Pancreas (tissue), 10 donors: ENCODE measurements around the gene ADGRV1. TPM values are rescaled to one million over a fixed set of nuclear protein-coding genes. Genes with fewer than 3 reads are reported as not detected.

ENCODE experiments used
- ATAC-seq, 4 donors: fragments of 200-7000 bp; cut with Tn5 transposase; one replicate each; pipeline versions ENCODE4 v1.8.0 to v1.9.1; 2020; ENCODE audit warnings: mild to moderate bottlenecking in 4 of 4, moderate library complexity in 4 of 4
- DNase-seq, 6 donors: peaks; one replicate each; pipeline ENCODE4 v3.0.0-alpha.2; 2020
- FAIRE-seq: peaks from 2 replicates; lab custom pipeline; 2012; peaks lifted over from hg19 to GRCh38; lab: Jason Lieb, UNC
- H3K27ac ChIP-seq, 4 donors: fragments of 200-600 bp; sonication (generic); 1 replicate in 3 of 4; 2 replicates in 1 of 4; pipeline versions ENCODE4 v1.5.0 to v1.8.0; 2020
- H3K27me3 ChIP-seq, 4 donors: fragments of 200-600 bp; one replicate each; pipeline ENCODE4 v1.8.0; 2021
- H3K36me3 ChIP-seq, 3 donors: fragments of 200-600 bp; sonication (generic) in 1 of 3; one replicate each; pipeline versions ENCODE4 v1.5.0 to v1.8.0; 2020 to 2021
- H3K4me1 ChIP-seq, 3 donors: fragments of 200-600 bp; one replicate each; pipeline ENCODE4 v1.8.0; 2021
- H3K4me3 ChIP-seq, 4 donors: fragments of 200-600 bp; sonication (generic) in 2 of 4; one replicate each; pipeline versions ENCODE4 v1.5.0 to v1.8.0; 2020 to 2021
- H3K9me3 ChIP-seq, 4 donors: fragments of 200-600 bp; one replicate each; pipeline ENCODE4 v1.8.0; 2021
- CTCF ChIP-seq, 4 donors: fragments of 200-600 bp; sonication (generic) in 3 of 4; IDR thresholded peaks; one replicate each; pipeline versions ENCODE4 v1.5.0 to v1.8.0; 2021; ENCODE audit warnings: antibody characterized with exemption in 4 of 4
- WGBS, 2 donors: extraction: QIAGEN DNeasy Blood & Tissue Kit; methylation state at CpG; one replicate each; pipeline ENCODE4 v1.1.7; 2013; 5-methylcytosine and 5-hydroxymethylcytosine counted together
- intact Hi-C, 3 donors: fragments of 100-400 bp; cut with DNase I; formaldehyde crosslinking; loops; one replicate each; pipeline versions ENCODE4 v1.11.1 to v1.14.2; 2022
- polyA plus RNA-seq, 2 donors: library from polyadenylated mRNA; stranded (reverse); fragments of 200-250 nt; gene quantifications; one replicate each; pipeline ENCODE4 v1.2.3, GENCODE V29; 2013
- total RNA-seq, 6 donors: library from RNA; stranded (reverse); fragmentation: NEBNext Ultra II Directional in 4 of 6; extraction: Animal tissue kit (Norgen Biotek cat#: 25700) in 4 of 6; gene quantifications; one replicate each; pipeline versions ENCODE4 v1.2.1 to v1.2.4, GENCODE V29; 2021 to 2023
- donor health status: healthy with polysubstance abuse.
- donor health status: DM: no; HTN: no; CAD: no; lungs with moderate emphysema.
- donor health status: DM: no; HTN: no; CAD: no.
- donor health status: control.
- donor health status: control.
- donor health status: Bipolar disorder and iron deficiency.
- donor health status: DM: yes; HTN: yes; CAD: no.
- donor health status: DM: no; HTN: no; CAD: no.
- donor health status: DM: no; HTN: no; CAD: no.
- donor health status: DM: yes; HTN: yes; CAD: no.

Gene ADGRV1
- total and polyA plus RNA-seq, 8 donors, result 3.9 to 6.9 (median 5.4) TPM

- WGBS, 2 donors, result 43 to 55% methylated on average over 1 of the region's 1 CpG
- DNase-seq, result no peak
These were observed 610.3 kb downstream of the ADGRV1 start for GRCh38 chr5:91168859-91169258.

GRCh38 chr5:91170266-91170665 is 611.7 kb downstream of the ADGRV1 start:
- intact Hi-C loops, result no loop called here
- Histone ChIP-seq H3K4me3 (no peak overlapping the region), H3K36me3 (no peaks in the 10 kb centered on the region), H3K27me3 (no peaks in the 10 kb centered on the region), H3K4me1 (no peaks in the 10 kb centered on the region), H3K9me3 (no peaks in the 10 kb centered on the region), H3K27ac (no peak overlapping the region)
- no peak for DNase-seq
- 0% methylated on average over 1 of the region's 1 CpG for WGBS, 2 donors
- peak in 1 of 4 donors; percentile 52 for ATAC-seq
- no peak for FAIRE-seq
- no peak for TF ChIP-seq CTCF (IDR thresholded peaks at IDR 0.05)

More at GRCh38 chr5:91168859-91169258, 610.3 kb downstream of the ADGRV1 start:
- H3K27ac ChIP-seq, result no peak overlapping the region
- FAIRE-seq, result no peak
- no peak for TF ChIP-seq CTCF (IDR thresholded peaks at IDR 0.05)
- no peaks in the 10 kb centered on the region for H3K36me3 ChIP-seq
- ATAC-seq, result no peak
- H3K9me3 ChIP-seq, result no peaks in the 10 kb centered on the region
- intact Hi-C loops, result no loop called here
- no peaks in the 10 kb centered on the region for H3K27me3 ChIP-seq
- no peaks in the 10 kb centered on the region for H3K4me1 ChIP-seq
- no peak overlapping the region for H3K4me3 ChIP-seq

- Histone ChIP-seq H3K27me3 (no peaks in the 10 kb centered on the region), H3K27ac (no peak overlapping the region), H3K4me3 (no peak overlapping the region), H3K9me3 (no peaks in the 10 kb centered on the region), H3K36me3 (no peaks in the 10 kb centered on the region), H3K4me1 (peaks cover 0 to 9% (median 2%) of the 10 kb centered on the region in 3 donors)
- WGBS, 2 donors, result 63 to 69% methylated on average over 2 of the region's 2 CpGs
- intact Hi-C loops, result no loop called here
- DNase-seq, result no peak
- peak in 1 of 4 donors; percentile 44 for ATAC-seq
- no peak for TF ChIP-seq CTCF (IDR thresholded peaks at IDR 0.05)
- no peak for FAIRE-seq
These were observed 612.7 kb downstream of the ADGRV1 start for GRCh38 chr5:91171322-91171721.

GRCh38 chr5:91174396-91174795 is 615.8 kb downstream of the ADGRV1 start:
- intact Hi-C loops, result no loop called here
- H3K4me1 ChIP-seq, result peaks cover 0 to 11% (median 3%) of the 10 kb centered on the region in 3 donors
- no peaks in the 10 kb centered on the region for H3K27me3 ChIP-seq
- H3K27ac ChIP-seq, result no peak overlapping the region
- no peak overlapping the region for H3K4me3 ChIP-seq
- FAIRE-seq (no peak), DNase-seq (no peak), ATAC-seq (no peak)
- no peaks in the 10 kb centered on the region for H3K9me3 ChIP-seq
- TF ChIP-seq CTCF (IDR thresholded peaks at IDR 0.05), result no peak
- H3K36me3 ChIP-seq, result no peaks in the 10 kb centered on the region

- WGBS, 2 donors, result 41 to 43% methylated on average over 3 of the region's 3 CpGs
- Histone ChIP-seq H3K27ac (no peak overlapping the region), H3K27me3 (no peaks in the 10 kb centered on the region), H3K36me3 (no peaks in the 10 kb centered on the region), H3K4me3 (no peak overlapping the region), H3K9me3 (no peaks in the 10 kb centered on the region), H3K4me1 (peaks cover 0 to 11% (median 3%) of the 10 kb centered on the region in 3 donors)
- no peak for ATAC-seq
- intact Hi-C loops, result no loop called here
- no peak for FAIRE-seq
- DNase-seq, result no peak
- no peak for TF ChIP-seq CTCF (IDR thresholded peaks at IDR 0.05)
These were observed 617.1 kb downstream of the ADGRV1 start for GRCh38 chr5:91175708-91176107.
